HG03571 (cell line): Measurements from ENCODE around the gene MACROH2A2.
"Not testable (repeated sequence)": the region's sequence is repeated elsewhere in the genome, so short reads cannot be mapped to it uniquely, and the experiment has no call there.

ENCODE experiments used
- ATAC-seq: cut with Tn5 transposase; IDR thresholded peaks from one replicate; pipeline ENCODE4 v1.9.1; 2021; ENCODE audit not compliant: unreplicated experiment

MACROH2A2 gene

GRCh38 chr10:70097459-70097858 lies 44.8 kb downstream of the MACROH2A2 start:
- no peak for ATAC-seq

GRCh38 chr10:70098271-70098670 lies 45.6 kb downstream of the MACROH2A2 start:
- ATAC-seq, result no peak

- ATAC-seq, result not testable (repeated sequence)
Observed at GRCh38 chr10:70101068-70101562, 48.5 kb downstream of the MACROH2A2 start.

GRCh38 chr10:70101668-70102067 lies 49.0 kb downstream of the MACROH2A2 start:
- ATAC-seq, result no peak

- peak; percentile 70 for ATAC-seq
Observed at GRCh38 chr10:70106958-70107791, 54.5 kb downstream of the MACROH2A2 start.

- no peak for ATAC-seq
Observed at GRCh38 chr10:70109064-70109729, 56.6 kb downstream of the MACROH2A2 start.

- no peak for ATAC-seq
Observed at GRCh38 chr10:70111496-70111895, 58.9 kb downstream of the MACROH2A2 start.

- no peak for ATAC-seq
Observed at GRCh38 chr10:70112071-70112470, 59.4 kb downstream of the MACROH2A2 start.

- no peak for ATAC-seq
Observed at GRCh38 chr10:70114902-70115301, 62.3 kb downstream of the MACROH2A2 start.

- ATAC-seq, result peak; percentile 53
Observed at GRCh38 chr10:70115948-70116682, 63.5 kb downstream of the MACROH2A2 start.

GRCh38 chr10:70117646-70118045 lies 65.0 kb downstream of the MACROH2A2 start:
- ATAC-seq, result no peak

GRCh38 chr10:70118196-70118595 lies 65.5 kb downstream of the MACROH2A2 start:
- no peak for ATAC-seq

- ATAC-seq, result no peak
Observed at GRCh38 chr10:70119197-70119596, 66.6 kb downstream of the MACROH2A2 start.

- ATAC-seq, result no peak
Observed at GRCh38 chr10:70119623-70120022, 67.0 kb downstream of the MACROH2A2 start.

GRCh38 chr10:70120417-70120816 lies 67.8 kb downstream of the MACROH2A2 start:
- ATAC-seq, result no peak

- no peak for ATAC-seq
Observed at GRCh38 chr10:70121281-70121949, 68.8 kb downstream of the MACROH2A2 start.

- ATAC-seq, result no peak
Observed at GRCh38 chr10:70122742-70123141, 70.1 kb downstream of the MACROH2A2 start.

- ATAC-seq, result not testable (repeated sequence)
Observed at GRCh38 chr10:70123166-70123565, 70.5 kb downstream of the MACROH2A2 start.

- no peak for ATAC-seq
Observed at GRCh38 chr10:70123817-70124216, 71.2 kb downstream of the MACROH2A2 start.

GRCh38 chr10:70124415-70124814 lies 71.8 kb downstream of the MACROH2A2 start:
- no peak for ATAC-seq

- no peak for ATAC-seq
Observed at GRCh38 chr10:70124918-70125317, 72.3 kb downstream of the MACROH2A2 start.
